ENCODE data around the gene KCNE2.
"Not testable (repeated sequence)": the region's sequence is repeated elsewhere in the genome, so short reads cannot be mapped to it uniquely, and the experiment has no call there.

Gene KCNE2

DNA sequence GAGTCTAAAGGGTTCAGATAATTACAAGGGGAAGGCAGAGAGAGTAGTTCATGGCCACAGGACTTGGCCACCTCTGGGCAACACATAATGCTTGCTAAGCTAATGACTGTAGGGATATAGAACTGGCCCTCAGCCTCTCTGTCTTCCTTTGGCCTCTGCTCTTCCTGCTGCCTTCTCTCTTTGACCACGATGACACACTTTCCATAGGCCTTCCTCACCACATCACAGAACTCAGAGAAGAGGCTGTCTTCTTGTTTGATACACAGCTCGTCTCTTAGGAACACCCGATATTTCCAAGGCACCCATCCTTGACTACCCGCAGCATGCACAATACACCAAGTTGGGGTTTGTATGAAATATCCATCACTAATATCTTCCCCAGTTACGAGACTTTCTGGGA is 36.7 kb downstream of the KCNE2 start:
- not testable (repeated sequence) for H2AK5ac ChIP-seq (ENCODE audit: low read length, severe bottlenecking); H4K91ac ChIP-seq (ENCODE audit: low read length); H3K23ac ChIP-seq (ENCODE audit: low read length in 2 of 2); H2BK15ac ChIP-seq (ENCODE audit: low read depth, poor library complexity, severe bottlenecking); H2BK120ac ChIP-seq (ENCODE audit: low read depth, low read length); H4K8ac ChIP-seq (ENCODE audit: low read length); H3K9ac ChIP-seq (ENCODE audit: low read length); H2BK12ac ChIP-seq (ENCODE audit: low read length in 2 of 2); H3K4me2 ChIP-seq (ENCODE audit: low read length, poor library complexity, severe bottlenecking); H3K36me3 ChIP-seq (ENCODE audit: control insufficient read depth in 1 of 2, insufficient read depth in 2 of 2, low read depth in 1 of 2, low read length in 2 of 2); H3K27me3 ChIP-seq (ENCODE audit: control insufficient read depth in 1 of 2, insufficient read depth in 1 of 2, low read length in 2 of 2); H3K9me3 ChIP-seq (ENCODE audit: control insufficient read depth, low read length); H3K4me1 ChIP-seq (ENCODE audit: control insufficient read depth, insufficient read depth, low read depth, low read length); H2BK5ac ChIP-seq (ENCODE audit: low read depth, low read length, poor library complexity, severe bottlenecking); H3K4me3 ChIP-seq (ENCODE audit: insufficient read depth in 1 of 2, low read depth in 1 of 2, low read length in 2 of 2); H3K27ac ChIP-seq (ENCODE audit: low read length, poor library complexity, severe bottlenecking); H3K18ac ChIP-seq (ENCODE audit: low read depth in 1 of 2, low read length in 2 of 2); H3K4ac ChIP-seq (ENCODE audit: low read depth in 1 of 2, low read length in 2 of 2); H3K14ac ChIP-seq (ENCODE audit: low read length in 2 of 2); H2AFZ ChIP-seq (ENCODE audit: low read depth, low read length); H3K79me1 ChIP-seq (replicated peaks; ENCODE audit: low read length, poor library complexity, severe bottlenecking); DNase-seq
- no CpG with 5 or more reads among the region's 5 CpGs for WGBS

DNA sequence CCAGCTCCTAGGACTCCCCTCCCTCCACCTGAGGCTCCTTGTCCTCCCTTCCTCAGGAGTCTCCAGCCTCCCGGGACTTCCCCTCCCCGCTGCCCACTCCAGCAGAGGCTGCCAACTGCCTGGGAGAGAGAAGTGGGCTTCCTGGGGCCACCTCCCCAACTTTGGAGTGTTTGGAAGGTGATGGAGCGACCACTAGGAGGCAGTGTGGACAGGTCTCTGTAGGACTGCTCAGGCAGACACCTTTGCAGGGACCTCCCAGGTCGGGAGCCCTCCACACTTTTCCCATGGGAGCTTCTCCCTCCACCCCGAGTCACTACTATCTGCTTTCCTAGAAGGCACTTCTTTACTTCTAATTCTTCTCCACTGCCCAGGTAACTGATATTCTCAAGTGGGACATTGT is 40.9 kb downstream of the KCNE2 start:
- H2BK120ac ChIP-seq (ENCODE audit: low read depth, low read length); H4K8ac ChIP-seq (ENCODE audit: low read length); H3K36me3 ChIP-seq (ENCODE audit: control insufficient read depth in 1 of 2, insufficient read depth in 2 of 2, low read depth in 1 of 2, low read length in 2 of 2); H2AFZ ChIP-seq (ENCODE audit: low read depth, low read length); H3K18ac ChIP-seq (ENCODE audit: low read depth in 1 of 2, low read length in 2 of 2); H3K79me1 ChIP-seq (replicated peaks; ENCODE audit: low read length, poor library complexity, severe bottlenecking); H3K4ac ChIP-seq (ENCODE audit: low read depth in 1 of 2, low read length in 2 of 2); H2BK12ac ChIP-seq (ENCODE audit: low read length in 2 of 2); H2AK5ac ChIP-seq (ENCODE audit: low read length, severe bottlenecking); DNase-seq; H3K4me3 ChIP-seq (ENCODE audit: insufficient read depth in 1 of 2, low read depth in 1 of 2, low read length in 2 of 2); H3K4me2 ChIP-seq (ENCODE audit: low read length, poor library complexity, severe bottlenecking); H3K23ac ChIP-seq (ENCODE audit: low read length in 2 of 2); H3K14ac ChIP-seq (ENCODE audit: low read length in 2 of 2); H3K9me3 ChIP-seq (ENCODE audit: control insufficient read depth, low read length); H3K4me1 ChIP-seq (ENCODE audit: control insufficient read depth, insufficient read depth, low read depth, low read length); H3K9ac ChIP-seq (ENCODE audit: low read length); H2BK5ac ChIP-seq (ENCODE audit: low read depth, low read length, poor library complexity, severe bottlenecking); H3K27ac ChIP-seq (ENCODE audit: low read length, poor library complexity, severe bottlenecking); H2BK15ac ChIP-seq (ENCODE audit: low read depth, poor library complexity, severe bottlenecking); H4K91ac ChIP-seq (ENCODE audit: low read length); H3K27me3 ChIP-seq (ENCODE audit: control insufficient read depth in 1 of 2, insufficient read depth in 1 of 2, low read length in 2 of 2): not testable (repeated sequence)
- WGBS = no CpG with 5 or more reads among the region's 5 CpGs

DNA sequence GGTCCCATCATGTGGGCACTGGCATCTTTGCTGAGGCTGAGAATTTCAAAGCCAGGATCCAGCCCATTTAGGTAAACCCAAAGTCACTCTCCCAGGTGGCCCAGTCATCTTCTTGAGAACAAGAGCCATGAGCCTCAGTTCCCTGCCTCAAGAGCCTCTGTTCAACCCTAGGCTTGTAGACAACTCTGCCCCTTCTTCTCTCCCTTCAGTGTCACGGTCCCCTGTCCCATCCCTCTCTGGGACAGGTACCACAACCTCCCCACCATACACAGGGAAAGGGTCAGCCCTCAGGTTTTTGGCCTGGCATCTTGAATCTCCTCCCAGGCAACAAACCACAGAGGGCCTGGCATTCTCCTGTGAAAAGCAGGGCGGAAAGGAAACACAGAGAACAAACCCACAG is 41.9 kb downstream of the KCNE2 start:
- H2AK5ac ChIP-seq (ENCODE audit: low read length, severe bottlenecking); H3K4me2 ChIP-seq (ENCODE audit: low read length, poor library complexity, severe bottlenecking); H3K14ac ChIP-seq (ENCODE audit: low read length in 2 of 2); H3K4ac ChIP-seq (ENCODE audit: low read depth in 1 of 2, low read length in 2 of 2); H3K9me3 ChIP-seq (ENCODE audit: control insufficient read depth, low read length); H2BK12ac ChIP-seq (ENCODE audit: low read length in 2 of 2); H4K8ac ChIP-seq (ENCODE audit: low read length); H3K23ac ChIP-seq (ENCODE audit: low read length in 2 of 2); H4K91ac ChIP-seq (ENCODE audit: low read length); DNase-seq; H3K9ac ChIP-seq (ENCODE audit: low read length); H2AFZ ChIP-seq (ENCODE audit: low read depth, low read length); H3K79me1 ChIP-seq (replicated peaks; ENCODE audit: low read length, poor library complexity, severe bottlenecking); H3K36me3 ChIP-seq (ENCODE audit: control insufficient read depth in 1 of 2, insufficient read depth in 2 of 2, low read depth in 1 of 2, low read length in 2 of 2); H3K18ac ChIP-seq (ENCODE audit: low read depth in 1 of 2, low read length in 2 of 2); H3K4me3 ChIP-seq (ENCODE audit: insufficient read depth in 1 of 2, low read depth in 1 of 2, low read length in 2 of 2); H3K27me3 ChIP-seq (ENCODE audit: control insufficient read depth in 1 of 2, insufficient read depth in 1 of 2, low read length in 2 of 2); H2BK5ac ChIP-seq (ENCODE audit: low read depth, low read length, poor library complexity, severe bottlenecking); H2BK120ac ChIP-seq (ENCODE audit: low read depth, low read length); H2BK15ac ChIP-seq (ENCODE audit: low read depth, poor library complexity, severe bottlenecking); H3K4me1 ChIP-seq (ENCODE audit: control insufficient read depth, insufficient read depth, low read depth, low read length); H3K27ac ChIP-seq (ENCODE audit: low read length, poor library complexity, severe bottlenecking): not testable (repeated sequence)
- no CpG with 5 or more reads among the region's 2 CpGs for WGBS

DNA sequence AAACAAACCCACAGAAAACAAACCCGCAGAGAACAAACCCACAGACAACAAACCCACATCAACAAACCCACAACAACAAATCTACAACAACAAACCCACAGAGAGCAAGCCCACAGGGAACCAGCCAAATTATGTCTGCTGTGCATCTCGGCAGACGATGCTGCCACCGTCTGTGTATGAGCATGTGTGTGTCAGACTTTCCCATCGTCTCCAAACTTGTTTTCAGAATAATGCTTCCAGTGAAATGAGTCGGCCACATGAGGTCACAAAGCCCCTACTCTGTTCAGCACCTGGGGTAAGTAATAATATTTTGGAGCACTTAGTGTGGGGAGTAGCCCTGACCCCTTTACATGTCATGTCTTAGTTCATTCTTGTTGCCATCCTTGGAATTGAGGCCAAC is 42.3 kb downstream of the KCNE2 start:
- WGBS = no CpG with 5 or more reads among the region's 6 CpGs
- not testable (repeated sequence) for H2BK120ac ChIP-seq (ENCODE audit: low read depth, low read length); H3K4ac ChIP-seq (ENCODE audit: low read depth in 1 of 2, low read length in 2 of 2); H4K8ac ChIP-seq (ENCODE audit: low read length); H3K23ac ChIP-seq (ENCODE audit: low read length in 2 of 2); H3K18ac ChIP-seq (ENCODE audit: low read depth in 1 of 2, low read length in 2 of 2); H3K4me1 ChIP-seq (ENCODE audit: control insufficient read depth, insufficient read depth, low read depth, low read length); H3K9me3 ChIP-seq (ENCODE audit: control insufficient read depth, low read length); H3K36me3 ChIP-seq (ENCODE audit: control insufficient read depth in 1 of 2, insufficient read depth in 2 of 2, low read depth in 1 of 2, low read length in 2 of 2); H2BK12ac ChIP-seq (ENCODE audit: low read length in 2 of 2); H4K91ac ChIP-seq (ENCODE audit: low read length); H2AK5ac ChIP-seq (ENCODE audit: low read length, severe bottlenecking); H3K27ac ChIP-seq (ENCODE audit: low read length, poor library complexity, severe bottlenecking); H3K9ac ChIP-seq (ENCODE audit: low read length); H3K79me1 ChIP-seq (replicated peaks; ENCODE audit: low read length, poor library complexity, severe bottlenecking); H3K14ac ChIP-seq (ENCODE audit: low read length in 2 of 2); H3K27me3 ChIP-seq (ENCODE audit: control insufficient read depth in 1 of 2, insufficient read depth in 1 of 2, low read length in 2 of 2); H2BK15ac ChIP-seq (ENCODE audit: low read depth, poor library complexity, severe bottlenecking); DNase-seq; H3K4me3 ChIP-seq (ENCODE audit: insufficient read depth in 1 of 2, low read depth in 1 of 2, low read length in 2 of 2); H2AFZ ChIP-seq (ENCODE audit: low read depth, low read length); H3K4me2 ChIP-seq (ENCODE audit: low read length, poor library complexity, severe bottlenecking); H2BK5ac ChIP-seq (ENCODE audit: low read depth, low read length, poor library complexity, severe bottlenecking)
